GM18517 (cell line): ENCODE results near the gene THRB.

Source experiments
- ATAC-seq: cut with Tn5 transposase; IDR thresholded peaks from one replicate; pipeline ENCODE4 v1.9.1; 2021; ENCODE audit warnings: mild to moderate bottlenecking, moderate library complexity; ENCODE audit not compliant: unreplicated experiment

THRB gene

DNA sequence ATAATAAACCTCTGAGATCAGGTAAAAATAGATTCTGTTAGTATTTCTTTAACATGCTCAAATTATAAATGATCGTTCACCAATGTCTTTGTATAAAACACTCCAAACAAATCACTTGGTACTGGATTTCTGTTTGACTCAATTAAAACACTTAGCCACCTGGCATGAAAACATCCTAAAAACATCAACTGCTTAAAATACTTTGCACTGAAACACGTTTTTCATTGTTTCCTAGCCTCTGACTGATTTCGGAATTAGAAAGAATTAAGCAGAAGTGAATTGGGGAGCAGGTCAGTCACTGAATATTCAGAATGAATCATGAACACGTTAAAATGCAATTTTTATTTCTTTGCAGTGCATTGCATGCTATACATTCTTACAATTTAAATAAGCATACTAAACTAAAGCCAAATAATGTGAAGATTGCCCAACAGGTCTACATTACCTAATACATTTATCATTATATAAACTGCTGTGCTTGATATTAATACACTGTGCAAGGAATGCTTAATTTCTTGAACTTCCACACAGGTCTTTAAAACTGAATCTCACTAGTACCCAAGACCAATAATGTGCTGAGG lies 1.6 kb downstream of the THRB start:
- no peak for ATAC-seq

DNA sequence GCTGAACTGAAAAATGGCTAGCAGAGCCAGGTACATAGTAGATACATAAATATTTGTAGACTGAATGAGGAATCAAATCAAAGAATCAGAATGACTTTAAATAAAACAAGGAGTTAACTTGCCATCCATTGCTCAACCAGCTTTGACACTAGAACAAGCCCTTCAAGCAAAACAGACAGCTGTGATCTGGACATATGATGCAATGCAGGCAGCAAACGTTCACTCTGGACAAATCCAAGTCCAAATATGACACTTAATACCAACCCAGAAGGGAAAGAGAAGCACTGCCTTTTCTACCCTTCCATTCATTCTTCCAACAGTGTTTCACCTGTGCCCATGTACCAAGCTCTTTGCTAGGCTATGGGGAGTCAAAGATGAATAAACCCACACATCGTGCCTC lies 4.5 kb downstream of the THRB start:
- ATAC-seq: no peak

DNA sequence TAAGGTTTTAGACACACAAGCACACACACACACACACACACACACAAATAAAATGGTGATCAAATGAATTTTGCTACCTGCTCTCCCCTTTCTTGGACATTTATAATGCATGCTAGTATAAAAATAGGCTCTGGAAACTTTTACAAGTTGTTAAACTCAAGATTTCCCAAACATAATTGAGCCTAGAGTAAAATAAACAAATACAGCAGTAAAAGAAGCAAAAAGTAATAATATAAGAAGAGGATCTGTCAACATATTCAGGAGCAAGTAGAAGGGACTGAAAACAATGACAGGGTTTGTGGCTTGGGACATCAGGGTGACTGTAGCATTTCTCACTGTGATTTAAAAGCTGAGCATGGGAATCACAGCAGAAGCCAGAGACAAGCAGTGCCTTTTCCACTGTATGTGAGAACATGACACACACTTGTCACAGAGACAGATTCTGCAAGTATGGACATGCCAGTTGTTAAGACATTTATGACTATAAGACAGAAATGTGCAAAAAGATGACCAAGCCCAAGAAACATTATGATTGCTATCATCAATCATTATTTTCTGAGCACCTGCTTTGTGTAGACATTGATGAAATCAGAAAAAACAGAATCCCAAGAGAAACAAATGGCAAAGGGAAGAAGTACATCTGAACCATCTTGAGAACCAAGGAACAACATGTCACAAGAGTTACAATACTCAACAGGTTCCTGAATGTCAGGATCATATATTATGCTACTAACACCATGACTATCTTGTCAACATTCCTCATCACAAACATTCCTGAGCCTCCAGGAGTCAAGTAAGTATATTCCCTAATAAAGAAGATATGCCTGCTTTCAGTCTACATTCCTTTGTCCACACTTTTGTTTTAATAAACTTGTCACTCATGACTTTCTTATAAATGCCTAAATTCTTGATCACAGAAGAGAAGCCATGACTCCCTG lies 7.1 kb downstream of the THRB start:
- ATAC-seq: no peak

DNA sequence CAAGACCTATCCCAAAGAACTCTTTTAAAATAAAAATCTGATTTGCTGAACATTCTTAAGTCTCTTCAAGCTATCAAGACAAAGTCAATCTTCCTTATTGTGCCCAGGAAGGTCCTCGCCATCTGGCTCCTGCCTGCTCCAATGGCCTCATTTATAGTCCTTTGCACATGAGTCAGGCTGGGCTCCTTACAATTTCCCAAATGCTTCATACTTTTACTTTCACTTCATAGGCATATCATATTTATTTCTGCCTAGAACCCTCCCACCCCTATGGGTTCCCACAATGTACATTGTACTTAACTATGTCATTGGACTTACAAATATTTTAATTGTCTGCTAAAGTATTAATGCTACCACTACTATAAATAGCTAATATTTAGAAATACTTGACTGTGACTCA lies 9.1 kb downstream of the THRB start:
- ATAC-seq: no peak

DNA sequence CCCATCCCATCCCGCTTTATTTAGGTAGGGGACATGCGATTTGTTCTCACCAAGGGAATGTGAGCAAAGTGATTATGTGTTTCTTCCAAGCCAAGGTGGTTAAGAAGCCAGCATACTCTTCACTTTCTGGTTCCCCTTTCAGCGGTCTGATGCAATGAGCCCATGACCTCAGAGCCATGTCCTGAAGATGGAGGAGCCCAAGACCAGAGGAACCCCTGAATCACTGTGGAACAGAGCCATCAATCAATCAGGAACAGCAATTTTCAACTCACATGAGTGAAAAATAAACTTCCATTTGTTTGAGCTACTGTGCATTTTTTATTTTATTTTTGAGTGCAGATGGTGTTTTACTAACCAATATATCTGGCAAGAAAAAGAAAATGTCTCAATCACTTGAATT lies 10.8 kb downstream of the THRB start:
- no peak for ATAC-seq

DNA sequence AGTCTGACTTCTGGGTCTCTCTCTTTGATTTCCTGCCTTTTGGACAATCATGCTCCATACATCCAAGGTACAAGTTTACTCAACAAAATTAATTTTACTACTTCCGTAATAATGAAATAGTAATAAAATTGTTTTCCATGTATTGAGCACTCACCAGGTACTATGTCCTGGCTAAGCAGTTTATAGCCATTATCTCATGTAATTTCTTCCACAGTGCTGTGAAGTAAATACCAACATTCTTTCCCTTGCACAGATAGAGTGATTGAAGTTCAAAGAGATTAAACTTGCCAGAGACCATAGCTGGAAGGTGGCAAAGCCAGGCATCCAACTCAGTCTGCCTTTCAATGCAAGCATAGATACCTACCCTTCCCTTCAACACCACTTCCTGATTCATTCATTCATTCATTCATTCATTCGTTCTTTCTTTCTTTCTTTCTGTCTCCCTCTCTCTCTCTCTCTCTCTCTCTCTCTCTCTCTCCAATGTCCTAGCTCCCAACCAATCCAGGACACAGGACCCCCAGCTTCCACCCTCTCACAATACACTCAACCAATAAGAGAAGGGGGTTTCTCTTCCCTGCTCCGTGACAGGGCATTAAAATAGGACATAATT lies 12.4 kb downstream of the THRB start:
- ATAC-seq: no peak

DNA sequence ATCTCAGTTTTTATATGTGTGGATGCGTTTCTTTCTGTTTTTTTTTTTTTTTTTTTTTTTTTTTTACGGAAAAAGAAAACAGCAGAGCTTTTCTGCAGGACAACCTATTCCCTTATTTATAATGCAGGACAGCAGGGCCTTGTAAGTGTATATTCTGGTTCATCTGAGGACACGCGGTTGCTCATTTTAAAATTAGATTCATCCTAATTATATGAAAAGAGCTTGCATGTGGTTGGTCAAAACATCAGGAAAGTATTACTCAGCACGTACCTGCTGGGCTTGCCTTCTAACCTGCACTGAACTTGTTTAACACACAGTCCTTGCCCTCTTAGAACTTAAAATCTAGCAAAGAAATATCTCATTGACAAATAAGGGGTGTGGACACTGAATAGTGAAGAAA lies 13.5 kb downstream of the THRB start:
- no peak for ATAC-seq

DNA sequence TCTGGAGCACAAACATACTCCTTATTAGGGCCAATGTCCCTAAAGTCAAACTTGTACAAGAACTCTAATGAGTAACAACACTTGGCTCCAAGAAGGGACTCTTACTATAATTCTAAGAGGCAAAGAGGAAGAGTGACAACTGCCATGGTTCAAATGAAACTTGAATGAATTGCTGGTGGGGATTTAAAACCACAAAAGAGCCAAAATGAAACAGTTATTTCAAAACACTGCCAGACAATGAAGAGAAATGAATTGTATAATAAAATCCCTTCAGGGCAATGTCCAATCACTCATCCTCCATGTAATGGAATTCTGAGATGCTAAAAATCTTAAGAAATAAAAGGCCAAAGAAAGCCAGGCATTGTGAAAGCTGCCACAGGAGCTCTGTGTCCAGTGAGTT lies 14.2 kb downstream of the THRB start:
- no peak for ATAC-seq

DNA sequence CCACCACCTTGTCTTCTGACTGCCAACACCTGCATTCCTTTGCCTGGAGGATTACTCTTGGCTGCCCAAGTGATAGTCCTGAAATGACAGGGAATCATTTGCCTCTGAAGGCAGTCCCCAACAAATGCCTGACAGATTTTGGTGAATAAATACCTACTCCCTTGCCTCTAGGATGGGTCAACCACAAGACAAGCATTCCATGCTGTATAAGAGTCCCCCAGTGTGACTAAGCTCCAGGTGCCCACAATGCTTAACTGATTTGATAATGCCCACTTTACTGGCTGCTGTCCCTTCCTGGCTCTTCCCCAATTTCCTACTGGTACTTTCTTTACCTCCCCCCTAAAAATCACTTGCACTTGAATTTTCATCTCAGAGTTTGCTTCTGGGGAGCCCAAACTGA lies 14.8 kb downstream of the THRB start:
- ATAC-seq: no peak

DNA sequence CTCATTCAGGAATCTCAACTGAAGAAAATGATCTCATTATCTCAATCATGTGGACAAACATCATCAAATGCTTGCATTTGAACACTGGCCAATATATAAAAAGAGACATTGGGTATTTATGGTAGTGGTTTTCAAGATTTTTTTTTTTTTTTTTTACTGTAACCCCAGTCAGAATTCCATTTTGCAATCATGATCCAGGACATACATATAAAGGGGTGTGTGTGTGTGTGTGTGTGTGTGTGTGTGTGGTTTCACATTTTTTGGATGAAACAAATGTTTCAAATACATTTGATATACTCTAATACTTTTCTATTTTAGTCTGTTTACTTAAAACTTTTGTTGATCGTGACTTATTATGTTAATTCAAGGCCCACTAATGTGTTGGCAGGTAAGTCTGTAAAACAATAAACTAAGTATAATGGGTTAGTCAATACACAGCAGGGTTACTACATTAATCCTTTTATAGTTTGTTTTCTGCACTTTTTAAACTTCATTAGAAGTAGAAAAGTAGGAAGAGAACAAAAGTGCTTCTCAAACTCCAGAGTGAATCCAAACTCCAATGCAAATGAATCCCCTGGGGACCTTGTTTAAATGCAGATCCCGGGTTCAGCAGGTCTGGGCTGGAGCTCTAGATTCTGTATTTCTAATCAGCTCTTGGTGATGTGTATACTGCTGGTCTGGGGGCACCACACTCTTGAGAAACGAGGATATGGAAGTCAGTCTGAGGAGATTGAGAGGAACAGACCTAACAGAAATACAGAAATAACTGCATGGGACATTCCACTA lies 17.6 kb downstream of the THRB start:
- no peak for ATAC-seq

DNA sequence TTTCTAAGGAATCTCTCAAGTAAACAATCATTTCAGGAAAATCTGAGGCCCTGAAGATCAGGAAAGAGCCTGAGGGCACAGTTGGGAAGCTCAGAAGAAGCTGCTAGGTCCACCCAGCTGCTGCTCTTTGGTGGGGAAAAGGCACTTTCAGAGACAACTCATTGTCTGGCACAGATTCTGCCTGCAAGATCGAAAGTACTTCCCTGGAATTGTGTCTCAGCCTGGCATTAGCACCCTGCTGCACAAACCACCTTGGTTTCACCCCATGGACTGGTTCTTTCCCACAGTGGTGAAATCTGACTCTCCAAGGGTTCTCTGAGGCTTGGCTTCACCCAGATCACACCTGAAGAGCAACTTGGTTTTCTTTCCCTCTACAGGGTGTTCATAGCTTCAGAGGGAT lies 18.7 kb downstream of the THRB start:
- no peak for ATAC-seq

DNA sequence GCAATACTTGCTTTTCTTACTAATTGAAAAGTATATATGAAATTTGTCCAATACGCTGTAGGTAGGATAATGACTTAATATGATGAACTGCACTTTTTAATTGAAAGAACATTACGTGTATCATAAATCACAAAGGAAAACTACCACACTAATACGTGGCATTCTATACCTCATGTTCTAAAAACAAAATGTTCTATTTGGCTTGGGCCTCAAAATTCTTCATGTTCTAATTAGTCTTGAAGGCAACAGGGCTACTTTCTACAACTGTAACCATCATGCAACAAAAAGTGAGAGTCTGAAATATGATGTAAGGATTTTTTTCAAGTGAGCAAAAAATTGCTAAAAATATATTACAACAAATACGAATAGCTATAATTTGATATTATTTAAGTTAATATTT lies 19.8 kb downstream of the THRB start:
- no peak for ATAC-seq

DNA sequence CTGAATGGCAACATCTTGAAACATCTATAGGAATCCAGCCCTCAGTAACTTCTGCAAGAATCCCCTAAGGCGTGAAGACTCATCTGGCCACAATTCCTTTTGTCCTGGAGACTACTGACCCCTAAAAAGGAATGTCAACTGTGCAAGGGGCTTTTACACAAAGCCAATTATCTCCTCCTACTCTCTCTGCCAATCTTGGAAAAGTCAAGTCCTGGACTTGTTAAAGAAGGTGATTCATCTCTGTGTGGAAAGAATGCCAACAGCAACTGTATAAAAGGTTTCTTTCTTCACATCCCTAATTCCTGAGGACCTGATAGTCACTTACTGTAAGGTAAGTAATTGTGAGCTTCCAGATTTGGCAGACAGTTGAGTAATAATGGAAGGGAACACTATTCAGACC lies 22.3 kb downstream of the THRB start:
- no peak for ATAC-seq

DNA sequence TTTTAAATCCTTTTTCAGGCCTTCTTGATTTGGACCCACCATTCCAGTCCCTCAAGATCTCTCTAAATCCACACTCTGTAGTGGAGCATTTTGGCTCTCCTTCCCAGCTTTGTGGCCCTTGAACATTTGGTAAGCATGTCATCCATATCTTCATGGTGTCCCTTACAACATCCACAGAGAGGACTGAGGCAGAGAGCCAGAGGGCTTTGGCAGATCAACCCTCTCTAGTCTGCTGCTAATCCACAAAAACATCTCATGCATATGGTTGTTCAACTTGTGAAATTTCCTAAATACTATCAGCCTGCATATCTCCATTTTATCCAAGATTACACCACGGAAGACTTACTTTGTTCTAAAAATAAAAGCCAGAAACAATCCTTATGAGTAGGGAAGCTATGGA lies 23.2 kb downstream of the THRB start:
- ATAC-seq: no peak

DNA sequence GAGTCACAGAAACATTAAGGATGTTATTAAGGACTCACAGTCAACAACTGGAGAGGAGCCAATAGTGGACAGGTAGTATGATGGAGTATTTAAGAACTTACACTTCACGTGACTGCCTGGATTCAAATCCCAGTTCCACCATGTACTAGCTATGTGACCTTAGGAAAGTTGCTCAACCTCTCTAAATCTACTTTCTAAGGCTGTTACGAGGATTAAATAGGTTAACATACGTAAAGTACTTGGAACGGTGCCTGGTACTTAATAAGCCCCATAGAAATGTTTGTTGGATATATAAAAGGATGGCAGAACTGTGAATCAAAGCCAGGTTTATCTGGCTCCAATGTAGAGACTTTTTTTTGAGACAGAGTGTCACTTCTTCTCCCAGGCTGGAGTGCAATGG lies 24.4 kb downstream of the THRB start:
- ATAC-seq: no peak

DNA sequence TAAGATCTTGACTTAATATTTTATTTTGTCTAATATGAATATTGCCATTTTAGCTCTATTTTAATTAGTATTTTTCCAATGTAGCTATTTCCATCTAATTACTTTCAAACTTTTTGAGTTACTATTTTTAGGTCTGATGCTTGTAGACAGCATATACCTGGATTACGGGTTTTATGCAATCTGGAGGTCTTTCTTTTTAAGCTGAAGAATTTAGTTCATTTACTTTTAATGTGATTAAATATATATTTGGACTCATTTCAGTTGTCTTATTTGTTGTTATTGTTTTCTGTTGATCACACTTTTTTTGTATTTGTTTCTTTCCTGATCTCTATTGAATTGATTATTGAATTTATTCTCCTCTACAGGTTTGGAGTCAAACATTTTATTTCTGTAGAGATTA lies 30.3 kb downstream of the THRB start:
- ATAC-seq: no peak

DNA sequence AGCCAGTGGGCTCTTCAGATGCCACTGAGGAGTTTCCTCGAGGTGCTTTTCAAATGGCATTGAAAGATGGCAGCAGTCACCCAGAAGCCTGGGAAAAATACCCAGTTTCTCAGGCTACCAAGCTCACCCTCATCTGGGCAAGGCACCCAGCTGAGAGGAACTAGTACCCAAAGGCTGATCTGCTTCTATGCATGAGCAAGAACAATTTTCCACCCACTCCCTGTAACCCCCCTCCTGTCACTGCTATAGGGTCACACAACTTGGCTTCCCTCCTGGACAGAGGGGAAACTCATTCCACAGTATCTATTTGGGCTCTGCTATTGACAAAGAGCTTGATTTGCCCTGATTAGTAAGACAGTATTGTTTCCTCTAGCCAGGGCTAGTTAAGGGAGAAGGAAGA lies 31.9 kb downstream of the THRB start:
- no peak for ATAC-seq

DNA sequence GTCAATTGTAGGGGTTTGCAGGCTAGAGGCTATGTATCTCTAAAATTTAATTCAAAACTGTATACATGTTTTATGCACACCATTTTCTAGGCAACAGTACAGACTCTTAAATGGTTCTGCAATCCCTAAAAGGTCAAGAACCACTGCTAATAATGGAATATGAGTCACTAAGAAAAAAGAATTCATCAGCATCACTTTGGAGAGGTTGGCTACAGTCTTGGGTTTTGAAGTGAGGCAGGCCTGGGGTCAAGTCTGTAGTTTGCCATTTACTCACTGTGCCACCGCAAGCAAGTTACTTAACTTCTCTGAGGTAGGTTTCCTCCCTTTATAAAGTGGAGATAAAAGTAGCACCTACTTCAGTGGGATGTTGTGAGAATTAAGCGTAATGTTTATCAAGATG lies 33.7 kb downstream of the THRB start:
- no peak for ATAC-seq

DNA sequence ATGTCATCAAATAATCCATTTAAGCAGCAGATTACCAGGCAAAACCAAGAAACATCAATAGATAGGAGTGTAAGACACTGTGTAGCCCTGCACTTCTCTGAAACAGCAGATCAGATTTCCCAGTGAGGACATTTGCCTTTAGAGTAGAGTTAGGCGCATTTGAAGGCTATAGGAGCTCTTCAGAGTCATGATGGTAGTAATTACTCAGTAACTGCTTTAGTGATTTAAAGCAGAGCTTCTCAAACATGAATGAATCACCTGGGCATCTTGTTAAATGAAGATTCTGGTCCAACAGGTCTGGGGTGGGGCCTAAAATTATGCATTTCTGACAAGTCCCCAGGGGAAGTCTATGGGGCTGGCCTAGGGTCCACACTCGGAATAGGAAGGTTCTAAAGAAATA lies 36.9 kb downstream of the THRB start:
- ATAC-seq: no peak

DNA sequence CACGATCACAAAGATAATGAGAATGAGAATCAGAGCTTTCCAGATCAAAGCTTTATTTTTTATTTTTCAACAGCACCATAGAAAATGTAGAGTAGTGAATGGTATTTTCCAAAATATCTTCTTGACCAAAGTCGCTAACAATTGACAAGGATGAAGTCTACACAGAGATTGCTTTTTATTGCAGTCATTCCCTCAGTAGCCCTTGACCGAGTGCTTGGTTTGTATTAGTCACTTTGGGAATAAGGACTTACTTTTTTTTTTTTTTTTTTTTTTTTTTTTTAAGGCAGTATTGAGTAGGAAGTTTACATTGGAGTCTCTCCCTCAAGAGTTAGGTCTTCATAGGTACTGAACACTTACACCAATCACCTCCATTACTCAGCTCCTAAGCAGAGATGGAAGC lies 39.8 kb downstream of the THRB start:
- ATAC-seq: no peak

DNA sequence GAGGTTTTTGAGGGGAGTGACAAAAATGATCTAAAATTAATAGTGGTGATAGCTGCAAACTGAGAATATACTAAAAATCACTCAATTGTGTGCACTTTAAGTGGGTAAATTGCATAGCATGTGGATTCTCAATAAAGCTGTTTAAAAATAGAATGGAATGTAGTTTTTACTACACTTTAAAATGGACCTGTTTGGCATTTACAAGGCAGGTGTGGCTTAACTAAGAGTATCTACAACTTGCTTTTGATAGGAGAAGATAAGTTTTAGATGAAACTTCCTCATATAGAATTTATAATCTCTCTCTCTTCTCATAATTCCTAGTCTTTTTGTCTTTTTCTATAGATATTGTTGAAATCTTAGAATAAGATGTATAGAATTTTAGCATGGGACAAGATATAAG lies 40.3 kb downstream of the THRB start:
- no peak for ATAC-seq
